Measurements from ENCODE around the gene ILDR1.

- TF ChIP-seq CTCF (IDR thresholded peaks at IDR 0.05; ENCODE audit: poor library complexity, severe bottlenecking) (no peak), POLR2AphosphoS5 (IDR thresholded peaks at IDR 0.05) (no peak), EZH2 (IDR thresholded peaks at IDR 0.05; ENCODE audit: borderline replicate concordance, insufficient read depth, low read length, poor library complexity, severe bottlenecking) (no peak), REST (IDR thresholded peaks at IDR 0.05; ENCODE audit: borderline replicate concordance) (no peak), RAD21 (conservative IDR thresholded peaks at IDR 0.05) (no peak)
These were observed 24.7 kb downstream of the ILDR1 start for GRCh38 chr3:121997372-121997771.

Measured in neural cell (in vitro differentiated cells).